CD4-positive, CD25-positive, alpha-beta regulatory T cell (primary cell): ENCODE results near the gene ZNF3. TPM values are rescaled to one million over a fixed set of nuclear protein-coding genes. Genes with fewer than 3 reads are reported as not detected.
A peak's percentile ranks its signal among the peaks of the same experiment; 100 is the strongest.

Source experiments
- ATAC-seq, 2 donors: fragments of 150-1000 bp; cut with Tn5 transposase; one replicate each; pipeline ENCODE4 v1.10.0; 2021; ENCODE audit warnings: low read depth in 2 of 2, moderate number of reproducible peaks in 2 of 2, moderate library complexity in 1 of 2
- DNase-seq, 3 donors: peaks; one replicate each; pipeline versions ENCODE4 v3.0.0 to v3.0.0-alpha.2; 2012 to 2022; ENCODE audit warnings: mixed read lengths in 1 of 3
- H3K27ac ChIP-seq: one replicate; pipeline ENCODE4 v1.7.0; 2013; ENCODE audit warnings: mild to moderate bottlenecking, low read length; ENCODE audit not compliant: insufficient read depth, poor library complexity, severe bottlenecking
- H3K27me3 ChIP-seq: one replicate; pipeline ENCODE4 v1.7.0; 2013; ENCODE audit warnings: low read length; ENCODE audit not compliant: control insufficient read depth, insufficient read depth
- H3K36me3 ChIP-seq: one replicate; pipeline ENCODE4 v1.7.0; 2013; ENCODE audit warnings: mild to moderate bottlenecking, low read length, moderate library complexity; ENCODE audit not compliant: control insufficient read depth, insufficient read depth
- H3K4me1 ChIP-seq: 2 replicates; pipeline ENCODE4 v1.7.0; 2013; ENCODE audit warnings: mild to moderate bottlenecking, low read length; ENCODE audit not compliant: insufficient read depth, control insufficient read depth, poor library complexity, severe bottlenecking
- H3K4me3 ChIP-seq: one replicate; pipeline ENCODE4 v1.7.0; 2013; ENCODE audit warnings: low read depth, mild to moderate bottlenecking, low read length, moderate library complexity
- H3K9me3 ChIP-seq, 2 experiments: 1 replicate in 1 of 2; 2 replicates in 1 of 2; pipeline ENCODE4 v1.7.0; 2013; ENCODE audit warnings: low read length in 2 of 2, mild to moderate bottlenecking in 1 of 2, moderate library complexity in 1 of 2; ENCODE audit not compliant: control insufficient read depth in 2 of 2
- H3K27ac Mint-ChIP-seq, 3 donors: one replicate each; pipeline ENCODE4 v1.8.0; 2020 to 2022; ENCODE audit warnings: mild to moderate bottlenecking in 3 of 3, mixed read lengths in 3 of 3, moderate library complexity in 2 of 3
- H3K27me3 Mint-ChIP-seq: one replicate; pipeline ENCODE4 v1.8.0; 2022; ENCODE audit warnings: mild to moderate bottlenecking, mixed read lengths
- H3K36me3 Mint-ChIP-seq: one replicate; pipeline ENCODE4 v1.8.0; 2020; ENCODE audit warnings: mixed read lengths
- H3K4me1 Mint-ChIP-seq, 4 donors: one replicate each; pipeline ENCODE4 v1.8.0; 2020 to 2022; ENCODE audit warnings: mixed read lengths in 4 of 4, mild to moderate bottlenecking in 1 of 4
- H3K4me3 Mint-ChIP-seq, 4 donors: one replicate each; pipeline ENCODE4 v1.8.0; 2020 to 2022; ENCODE audit warnings: mild to moderate bottlenecking in 4 of 4, mixed read lengths in 4 of 4, moderate library complexity in 3 of 4
- H3K9me3 Mint-ChIP-seq, 7 donors: one replicate each; pipeline ENCODE4 v1.8.0; 2020 to 2022; ENCODE audit warnings: mixed read lengths in 7 of 7, mild to moderate bottlenecking in 3 of 7, moderate library complexity in 2 of 7
- polyA plus RNA-seq, 4 donors: library from polyadenylated mRNA; unstranded; fragments of 300-500 nt; fragmentation: Illumina TruSeq; gene quantifications; one replicate each; pipeline ENCODE4 v1.2.3, GENCODE V29; 2021
- total RNA-seq: library from RNA; stranded (reverse); gene quantifications from one replicate; pipeline ENCODE4 v1.2.3, GENCODE V29; 2022

ZNF3 gene
- total and polyA plus RNA-seq, 5 donors from 2014 or later, result 13.4 to 29.2 (median 23.8) TPM

- Mint-ChIP-seq H3K27me3 (peaks cover 10% of the 10 kb centered on the region), H3K9me3 (no peaks in the 10 kb centered on the region), H3K27ac (peak overlapping the region in 2 of 3 donors; percentile 44 to 69), H3K4me1 (peaks cover 0 to 44% (median 12%) of the 10 kb centered on the region in 4 donors), H3K36me3 (peaks cover 52% of the 10 kb centered on the region), H3K4me3 (peak overlapping the region; percentile 26 to 95 (median 48))
- Histone ChIP-seq H3K4me3 (no peak overlapping the region), H3K27ac (no peak overlapping the region), H3K9me3 (no peaks in the 10 kb centered on the region), H3K27me3 (no peaks in the 10 kb centered on the region), H3K4me1 (peaks cover 17% of the 10 kb centered on the region), H3K36me3 (peaks cover 58% of the 10 kb centered on the region)
- no peak for ATAC-seq
- peak in 1 of 3 donors; percentile 13 for DNase-seq
These were observed 10.1 kb upstream of the ZNF3 start for GRCh38 chr7:100091411-100092181.

- peak overlapping the region; percentile 89 to 95 (median 94) for H3K4me3 Mint-ChIP-seq
- no peak for ATAC-seq
These were observed 9.2 kb upstream of the ZNF3 start for GRCh38 chr7:100090527-100091410.

GRCh38 chr7:100089458-100090196 is 8.1 kb upstream of the ZNF3 start:
- Histone ChIP-seq H3K4me1 (peaks cover 17% of the 10 kb centered on the region), H3K27ac (peak overlapping the region; percentile 86), H3K36me3 (peaks cover 39% of the 10 kb centered on the region), H3K27me3 (no peaks in the 10 kb centered on the region), H3K4me3 (peak overlapping the region; percentile 84), H3K9me3 (no peaks in the 10 kb centered on the region)
- DNase-seq (no peak), ATAC-seq (no peak)
- Mint-ChIP-seq H3K9me3 (no peaks in the 10 kb centered on the region), H3K4me3 (peak overlapping the region; percentile 89 to 95 (median 94)), H3K27me3 (peaks cover 14% of the 10 kb centered on the region), H3K27ac (peak overlapping the region; percentile 54 to 94 (median 93)), H3K36me3 (peaks cover 39% of the 10 kb centered on the region), H3K4me1 (peaks cover 0 to 36% (median 14%) of the 10 kb centered on the region in 4 donors)

More at GRCh38 chr7:100090527-100091410, 9.2 kb upstream of the ZNF3 start:
- H3K36me3 Mint-ChIP-seq, result peaks cover 47% of the 10 kb centered on the region
- Histone ChIP-seq H3K27me3 (no peaks in the 10 kb centered on the region), H3K36me3 (peaks cover 50% of the 10 kb centered on the region), H3K4me1 (peaks cover 17% of the 10 kb centered on the region), H3K9me3 (no peaks in the 10 kb centered on the region), H3K4me3 (no peak overlapping the region), H3K27ac (no peak overlapping the region)
- no peak for DNase-seq
- H3K4me1 Mint-ChIP-seq, result peaks cover 0 to 42% (median 12%) of the 10 kb centered on the region in 4 donors
- peak overlapping the region in 1 of 3 donors; percentile 56 for H3K27ac Mint-ChIP-seq
- peaks cover 10% of the 10 kb centered on the region for H3K27me3 Mint-ChIP-seq
- H3K9me3 Mint-ChIP-seq, result no peaks in the 10 kb centered on the region

GRCh38 chr7:100088621-100089457 is 7.3 kb upstream of the ZNF3 start, which contains the start of gene COPS6:
Gene COPS6 (plus strand): TSS chr7:100088969. CDS start chr7:100088991, 22 bp downstream.
- Histone ChIP-seq H3K27me3 (no peaks in the 10 kb centered on the region), H3K9me3 (no peaks in the 10 kb centered on the region), H3K36me3 (peaks cover 32% of the 10 kb centered on the region), H3K27ac (peak within 1 kb of the TSS; percentile 86), H3K4me3 (peak within 1 kb of the TSS; percentile 84), H3K4me1 (peaks cover 17% of the 10 kb centered on the region)
- ATAC-seq (peak; percentile 76 to 80), DNase-seq (peak; percentile 81 to 86 (median 85))
- peaks cover 0 to 35% (median 15%) of the 10 kb centered on the region in 4 donors for H3K4me1 Mint-ChIP-seq
- H3K9me3 Mint-ChIP-seq, result no peaks in the 10 kb centered on the region
- peaks cover 14% of the 10 kb centered on the region for H3K27me3 Mint-ChIP-seq
- H3K36me3 Mint-ChIP-seq, result peaks cover 38% of the 10 kb centered on the region
- peak within 1 kb of the TSS; percentile 89 to 95 (median 94) for H3K4me3 Mint-ChIP-seq
- H3K27ac Mint-ChIP-seq, result peak within 1 kb of the TSS; percentile 54 to 94 (median 93)

- no peaks in the 10 kb centered on the region for H3K27me3 ChIP-seq
- H3K36me3 ChIP-seq, result peaks cover 25% of the 10 kb centered on the region
- Mint-ChIP-seq H3K4me3 (peak overlapping the region; percentile 89 to 95 (median 94)), H3K27ac (peak overlapping the region in 2 of 3 donors; percentile 92 to 94), H3K9me3 (no peaks in the 10 kb centered on the region), H3K27me3 (peaks cover 14% of the 10 kb centered on the region), H3K4me1 (peaks cover 0 to 33% (median 15%) of the 10 kb centered on the region in 4 donors), H3K36me3 (peaks cover 31% of the 10 kb centered on the region)
- peaks cover 17% of the 10 kb centered on the region for H3K4me1 ChIP-seq
- ATAC-seq, result peak in 1 of 2 donors; percentile 7
- H3K4me3 ChIP-seq, result peak overlapping the region; percentile 83
- no peak for DNase-seq
- H3K9me3 ChIP-seq, result no peaks in the 10 kb centered on the region
- H3K27ac ChIP-seq, result peak overlapping the region; percentile 86
These were observed 6.6 kb upstream of the ZNF3 start for GRCh38 chr7:100088095-100088620.

- no peaks in the 10 kb centered on the region for H3K27me3 ChIP-seq
- H3K4me3 ChIP-seq, result no peak overlapping the region
- Mint-ChIP-seq H3K36me3 (peaks cover 24% of the 10 kb centered on the region), H3K4me1 (peaks cover 0 to 40% (median 21%) of the 10 kb centered on the region in 4 donors), H3K27me3 (peaks cover 22% of the 10 kb centered on the region), H3K9me3 (no peaks in the 10 kb centered on the region), H3K4me3 (peak overlapping the region; percentile 63 to 93 (median 76)), H3K27ac (peak overlapping the region; percentile 61 to 74 (median 68))
- ATAC-seq (no peak), DNase-seq (no peak)
- H3K27ac ChIP-seq, result peak overlapping the region; percentile 34
- peaks cover 26% of the 10 kb centered on the region for H3K4me1 ChIP-seq
- no peaks in the 10 kb centered on the region for H3K9me3 ChIP-seq
- peaks cover 16% of the 10 kb centered on the region for H3K36me3 ChIP-seq
These were observed 5.7 kb upstream of the ZNF3 start for GRCh38 chr7:100087055-100087750.
